ENCODE data around the gene BNIP5. TPM values are rescaled to one million over a fixed set of nuclear protein-coding genes. Genes with fewer than 3 reads are reported as not detected.

The BNIP5 gene
- total RNA-seq, 1 donor from 2014 or later: not detected

- Mint-ChIP-seq H3K9me3 (ENCODE audit: low read depth) (no peaks in the 10 kb centered on the region), H3K27me3 (ENCODE audit: low read depth) (peaks cover 27% of the 10 kb centered on the region), H3K36me3 (ENCODE audit: low read depth) (no peaks in the 10 kb centered on the region), H3K4me1 (ENCODE audit: low read depth) (no peaks in the 10 kb centered on the region), H3K4me3 (ENCODE audit: unreplicated experiment) (no peak overlapping the region), H3K27ac (ENCODE audit: unreplicated experiment) (no peak overlapping the region)
- TF ChIP-seq CTCF (IDR thresholded peaks at IDR 0.05): no peak
- no peak for DNase-seq (ENCODE audit: low spot score)
Observed at GRCh38 chr6:36301085-36301658, 35.5 kb downstream of the BNIP5 start.

DNA sequence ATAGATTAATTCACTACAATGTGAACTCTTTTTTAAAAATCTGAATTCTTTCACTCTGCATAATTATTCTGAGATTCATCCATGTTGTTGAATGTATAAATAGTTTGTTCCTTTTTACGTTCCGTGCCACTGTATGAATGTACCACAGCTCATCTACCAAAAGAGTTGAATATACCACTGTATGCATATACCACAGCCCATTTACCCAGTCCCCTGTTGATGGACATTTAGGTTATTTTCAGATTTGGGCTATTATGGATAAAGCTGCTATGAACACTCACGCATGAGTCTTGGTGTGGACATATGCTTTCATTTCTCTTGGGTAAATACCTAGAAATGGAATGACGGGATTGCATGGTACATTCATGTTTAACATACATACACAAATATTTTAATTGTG is 38.7 kb downstream of the BNIP5 start:
- Mint-ChIP-seq H3K4me3 (ENCODE audit: unreplicated experiment) (no peak overlapping the region), H3K4me1 (ENCODE audit: low read depth) (no peaks in the 10 kb centered on the region), H3K27me3 (ENCODE audit: low read depth) (peaks cover 30% of the 10 kb centered on the region), H3K36me3 (ENCODE audit: low read depth) (no peaks in the 10 kb centered on the region), H3K27ac (ENCODE audit: unreplicated experiment) (no peak overlapping the region), H3K9me3 (ENCODE audit: low read depth) (no peaks in the 10 kb centered on the region)
- no peak for DNase-seq (ENCODE audit: low spot score)
- TF ChIP-seq CTCF (IDR thresholded peaks at IDR 0.05): no peak

DNA sequence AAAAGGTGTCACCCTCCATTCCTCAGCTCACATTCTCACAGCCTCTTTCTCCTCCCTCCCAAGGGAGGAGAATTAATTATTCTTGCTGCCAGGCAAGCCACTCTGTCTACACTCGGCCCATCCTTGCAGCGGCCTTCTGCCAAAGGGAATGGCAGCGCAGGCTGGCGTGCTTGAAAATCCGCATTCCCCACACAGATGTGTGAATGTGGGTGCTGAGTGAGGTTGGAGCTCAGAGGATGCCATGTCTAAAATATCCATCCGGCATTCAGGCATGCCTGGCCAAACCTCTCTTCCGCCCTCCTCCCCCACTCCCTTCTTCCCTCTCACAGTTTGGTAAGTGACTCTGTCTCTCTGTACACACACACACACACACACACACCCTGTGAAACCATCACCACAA is 39.2 kb downstream of the BNIP5 start:
- Mint-ChIP-seq H3K4me1 (ENCODE audit: low read depth) (no peaks in the 10 kb centered on the region), H3K36me3 (ENCODE audit: low read depth) (no peaks in the 10 kb centered on the region), H3K9me3 (ENCODE audit: low read depth) (no peaks in the 10 kb centered on the region), H3K4me3 (ENCODE audit: unreplicated experiment) (no peak overlapping the region), H3K27me3 (ENCODE audit: low read depth) (peaks cover 30% of the 10 kb centered on the region), H3K27ac (ENCODE audit: unreplicated experiment) (no peak overlapping the region)
- TF ChIP-seq CTCF (IDR thresholded peaks at IDR 0.05): no peak
- no peak for DNase-seq (ENCODE audit: low spot score)

DNA sequence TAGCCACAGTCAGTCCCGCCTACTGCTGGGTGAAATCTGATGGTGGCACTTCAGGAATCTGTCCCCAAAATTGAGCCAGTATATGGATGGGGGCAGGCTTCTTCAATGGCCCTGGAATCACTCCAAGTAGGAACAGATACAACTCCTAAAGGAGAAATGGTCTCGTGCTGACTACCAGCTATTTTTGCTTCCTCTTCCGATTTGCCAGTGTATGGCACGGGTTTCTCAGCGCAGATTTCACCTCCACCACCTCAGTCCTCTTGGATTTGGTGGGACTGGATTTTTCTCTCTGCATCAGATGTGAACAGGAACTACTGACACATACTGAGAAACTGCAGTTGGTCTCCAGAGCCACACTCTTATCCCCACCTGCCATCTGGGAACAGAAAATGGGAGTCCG is 39.6 kb downstream of the BNIP5 start:
- Mint-ChIP-seq H3K27ac (ENCODE audit: unreplicated experiment) (no peak overlapping the region), H3K4me1 (ENCODE audit: low read depth) (no peaks in the 10 kb centered on the region), H3K4me3 (ENCODE audit: unreplicated experiment) (no peak overlapping the region), H3K36me3 (ENCODE audit: low read depth) (no peaks in the 10 kb centered on the region), H3K9me3 (ENCODE audit: low read depth) (no peaks in the 10 kb centered on the region), H3K27me3 (ENCODE audit: low read depth) (peaks cover 29% of the 10 kb centered on the region)
- no peak for TF ChIP-seq CTCF (IDR thresholded peaks at IDR 0.05)
- DNase-seq (ENCODE audit: low spot score): no peak

- no peak for TF ChIP-seq CTCF (IDR thresholded peaks at IDR 0.05)
- no peak overlapping the region for H3K4me3 Mint-ChIP-seq (ENCODE audit: unreplicated experiment)
- no peaks in the 10 kb centered on the region for H3K36me3 Mint-ChIP-seq (ENCODE audit: low read depth)
- no peaks in the 10 kb centered on the region for H3K4me1 Mint-ChIP-seq (ENCODE audit: low read depth)
- no peaks in the 10 kb centered on the region for H3K9me3 Mint-ChIP-seq (ENCODE audit: low read depth)
- DNase-seq (ENCODE audit: low spot score): no peak
- no peak overlapping the region for H3K27ac Mint-ChIP-seq (ENCODE audit: unreplicated experiment)
- peaks cover 26% of the 10 kb centered on the region for H3K27me3 Mint-ChIP-seq (ENCODE audit: low read depth)
Observed at GRCh38 chr6:36296240-36296639, 40.4 kb downstream of the BNIP5 start.
